Activated T-cell treated with anti-CD3 and anti-CD28 coated beads for 48 hours (primary cell): ENCODE data around the gene MLH1.

Experiments
- DNase-seq: peaks from one replicate; pipeline ENCODE4 v3.0.0-alpha.2; 2020; ENCODE audit warnings: low read depth

MLH1 gene

DNA sequence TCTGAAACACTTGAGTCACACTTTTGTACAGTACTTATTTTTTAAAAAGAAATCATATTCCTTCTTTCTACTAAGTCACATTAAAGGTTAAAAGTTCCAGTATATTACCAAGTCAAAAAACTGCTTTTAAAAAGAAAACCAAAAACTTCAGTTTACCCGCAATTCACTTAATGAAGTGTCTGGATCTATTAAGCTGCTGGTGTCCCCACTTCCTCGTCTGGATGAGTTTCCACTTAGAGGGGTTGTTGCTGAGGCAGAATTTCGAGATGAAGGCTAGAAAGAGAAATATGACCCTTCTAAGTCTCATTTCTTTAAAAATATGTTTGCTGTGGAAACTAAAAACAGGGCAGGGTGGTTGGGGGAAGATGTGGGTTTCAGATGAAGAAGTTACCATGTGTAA is 101.3 kb downstream of the MLH1 start:
- no peak for DNase-seq

DNA sequence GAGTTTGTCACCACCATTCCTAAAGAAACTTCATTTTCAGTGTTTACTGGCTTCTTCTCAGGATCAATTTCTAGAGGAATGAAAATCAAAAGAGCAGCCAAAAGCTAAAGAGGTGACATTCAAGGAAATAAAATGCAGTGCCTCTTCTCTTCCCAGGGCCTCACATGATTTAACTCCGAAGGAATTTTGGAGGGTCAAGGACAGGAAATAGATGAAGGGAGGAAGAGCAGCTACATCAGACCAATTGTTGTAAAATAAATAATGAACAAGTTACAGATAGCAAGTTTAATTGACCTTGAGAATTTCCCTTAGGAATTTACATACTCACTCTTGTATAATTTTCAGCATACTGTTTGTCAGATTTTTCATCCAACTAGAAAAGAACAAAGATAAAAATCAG is 103.0 kb downstream of the MLH1 start:
- no peak for DNase-seq

DNA sequence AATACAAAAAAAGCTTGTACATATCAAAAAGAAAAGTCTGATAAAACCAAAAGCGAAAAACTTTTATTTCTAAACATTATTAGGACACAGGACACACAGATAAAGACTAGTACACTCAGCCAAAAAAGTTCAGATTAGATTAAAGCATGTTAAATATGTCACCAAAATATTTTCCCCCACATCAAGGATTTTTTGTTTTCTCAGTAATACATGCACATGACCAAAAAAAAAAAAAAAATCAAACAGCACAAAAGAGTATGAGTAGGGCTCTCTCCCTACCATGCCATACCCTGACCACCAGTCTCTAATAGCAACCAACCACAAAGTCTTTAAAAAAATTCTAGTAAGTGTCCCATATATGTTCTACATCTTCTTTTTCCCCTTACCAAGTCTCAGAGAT is 103.7 kb downstream of the MLH1 start:
- DNase-seq = no peak

DNA sequence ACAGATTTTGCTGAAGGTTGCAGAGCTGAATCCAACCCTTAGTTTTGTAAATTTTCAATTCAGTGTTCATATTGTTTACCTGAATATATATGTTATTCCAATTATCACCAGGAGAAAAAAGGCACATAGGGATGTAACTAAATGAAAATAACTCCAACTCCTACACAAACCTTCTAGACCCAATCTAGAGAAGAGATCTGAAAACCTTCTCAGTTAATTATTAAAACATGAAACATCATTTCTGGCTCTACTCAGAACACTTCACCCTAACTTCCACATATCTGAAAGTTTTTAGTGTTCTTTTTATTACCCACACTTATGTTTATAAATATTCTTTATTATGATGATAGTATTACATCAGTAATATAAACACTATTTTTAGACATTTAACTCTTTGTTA is 104.5 kb downstream of the MLH1 start:
- no peak for DNase-seq

DNA sequence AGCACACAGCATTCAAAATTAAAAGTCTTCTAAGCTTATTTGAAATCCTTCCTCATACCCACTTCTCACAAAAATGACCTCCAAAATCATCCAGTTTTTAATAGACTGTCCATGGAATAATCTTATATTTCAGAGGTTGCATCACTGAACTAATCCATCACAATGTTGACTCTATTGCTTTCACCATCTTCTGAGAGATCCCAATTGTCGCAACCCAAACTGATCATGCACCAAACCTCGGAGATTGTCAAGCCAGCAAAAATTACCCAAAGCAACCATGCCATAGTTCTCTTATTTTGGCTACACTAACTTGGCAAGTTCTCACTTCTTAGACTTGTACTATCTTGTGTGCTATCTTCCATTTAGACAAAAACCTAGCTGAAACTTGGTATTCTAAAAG is 105.6 kb downstream of the MLH1 start:
- no peak for DNase-seq

DNA sequence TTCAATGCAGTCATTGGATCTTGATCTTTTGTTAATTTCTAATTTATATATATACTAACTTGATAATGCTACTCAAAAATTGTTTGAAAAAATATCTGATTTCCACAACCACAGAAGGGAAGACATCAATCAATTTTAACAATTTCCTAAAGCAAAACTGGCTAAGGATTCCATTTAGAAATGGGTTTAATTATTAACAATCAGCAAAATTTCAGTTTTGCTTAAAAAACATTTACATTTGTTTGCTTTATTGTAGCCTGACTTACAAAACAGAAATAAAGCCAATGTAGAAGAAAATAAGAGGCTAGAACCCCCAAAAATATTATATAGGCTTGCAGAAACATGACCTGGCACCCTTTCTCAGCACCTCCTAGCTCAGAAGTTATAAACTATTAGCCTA is 106.2 kb downstream of the MLH1 start:
- no peak for DNase-seq

DNA sequence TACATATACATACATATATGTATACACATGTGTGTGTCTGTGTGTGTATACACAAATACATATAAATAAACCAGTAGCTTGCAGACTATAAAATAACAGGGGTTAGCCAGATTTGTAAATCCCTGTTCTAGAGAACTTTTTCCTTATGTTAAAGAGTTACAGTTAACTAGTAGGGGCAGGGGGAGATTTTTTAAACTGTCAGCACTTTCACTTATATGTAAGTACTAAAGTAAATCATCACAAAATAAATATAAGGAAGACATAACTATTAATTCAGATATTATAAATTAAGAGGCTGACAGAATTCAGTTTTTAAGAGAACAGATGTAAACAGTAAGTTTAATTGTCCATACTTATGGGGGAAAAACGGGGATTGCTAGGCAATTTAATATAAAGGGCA is 107.1 kb downstream of the MLH1 start:
- no peak for DNase-seq
